Measurements from ENCODE around the gene NFKBIE.
A peak's percentile ranks its signal among the peaks of the same experiment; 100 is the strongest.

NFKBIE gene

GRCh38 chr6:44263354-44264100 is 1.8 kb downstream of the NFKBIE start:
- Histone ChIP-seq H3K79me2 (no peaks in the 10 kb centered on the region), H3K4me1 (peaks cover 15% of the 10 kb centered on the region), H3K4me2 (ENCODE audit: low read length) (peak overlapping the region; percentile 92), H3K4me3 (ENCODE audit: low read depth, low read length) (peak overlapping the region; percentile 71), H3K9ac (no peak overlapping the region), H3K36me3 (ENCODE audit: control insufficient read depth, insufficient read depth, low read length) (no peaks in the 10 kb centered on the region), H3K27me3 (ENCODE audit: control insufficient read depth, insufficient read depth, low read length) (no peaks in the 10 kb centered on the region), H3K9me3 (ENCODE audit: control insufficient read depth, low read length) (no peaks in the 10 kb centered on the region), H3K27ac (no peak overlapping the region), H2AFZ (no peak overlapping the region)
- TF ChIP-seq CTCF (IDR thresholded peaks at IDR 0.05): no peak

GRCh38 chr6:44262467-44263353 is 2.6 kb downstream of the NFKBIE start:
- no peak overlapping the region for H3K27ac ChIP-seq
- H3K9ac ChIP-seq: no peak overlapping the region
- H3K4me3 ChIP-seq (ENCODE audit: low read depth, low read length): no peak overlapping the region
- H3K4me2 ChIP-seq (ENCODE audit: low read length): no peak overlapping the region
- no peak for TF ChIP-seq CTCF (IDR thresholded peaks at IDR 0.05)
- no peaks in the 10 kb centered on the region for H3K36me3 ChIP-seq (ENCODE audit: control insufficient read depth, insufficient read depth, low read length)
- H3K9me3 ChIP-seq (ENCODE audit: control insufficient read depth, low read length): no peaks in the 10 kb centered on the region
- H2AFZ ChIP-seq: no peak overlapping the region
- no peaks in the 10 kb centered on the region for H3K27me3 ChIP-seq (ENCODE audit: control insufficient read depth, insufficient read depth, low read length)
- H3K79me2 ChIP-seq: no peaks in the 10 kb centered on the region
- peaks cover 18% of the 10 kb centered on the region for H3K4me1 ChIP-seq

- Histone ChIP-seq H3K27me3 (ENCODE audit: control insufficient read depth, insufficient read depth, low read length) (no peaks in the 10 kb centered on the region), H3K36me3 (ENCODE audit: control insufficient read depth, insufficient read depth, low read length) (no peaks in the 10 kb centered on the region), H3K4me3 (ENCODE audit: low read depth, low read length) (no peak overlapping the region), H2AFZ (no peak overlapping the region), H3K9ac (no peak overlapping the region), H3K4me1 (peaks cover 20% of the 10 kb centered on the region), H3K27ac (no peak overlapping the region), H3K4me2 (ENCODE audit: low read length) (no peak overlapping the region), H3K9me3 (ENCODE audit: control insufficient read depth, low read length) (no peaks in the 10 kb centered on the region), H3K79me2 (no peaks in the 10 kb centered on the region)
- TF ChIP-seq CTCF (IDR thresholded peaks at IDR 0.05): no peak
These were observed 3.8 kb downstream of the NFKBIE start for GRCh38 chr6:44261581-44261980.

- no peak overlapping the region for H3K9ac ChIP-seq
- no peak for TF ChIP-seq CTCF (IDR thresholded peaks at IDR 0.05)
- H3K27me3 ChIP-seq (ENCODE audit: control insufficient read depth, insufficient read depth, low read length): no peaks in the 10 kb centered on the region
- no peaks in the 10 kb centered on the region for H3K36me3 ChIP-seq (ENCODE audit: control insufficient read depth, insufficient read depth, low read length)
- no peak overlapping the region for H3K27ac ChIP-seq
- peaks cover 25% of the 10 kb centered on the region for H3K4me1 ChIP-seq
- no peak overlapping the region for H3K4me3 ChIP-seq (ENCODE audit: low read depth, low read length)
- no peaks in the 10 kb centered on the region for H3K9me3 ChIP-seq (ENCODE audit: control insufficient read depth, low read length)
- H3K79me2 ChIP-seq: no peaks in the 10 kb centered on the region
- H2AFZ ChIP-seq: no peak overlapping the region
- H3K4me2 ChIP-seq (ENCODE audit: low read length): no peak overlapping the region
These were observed 4.7 kb downstream of the NFKBIE start for GRCh38 chr6:44260451-44261297.
